ENCODE results near the gene PBX3. TPM values are rescaled to one million over a fixed set of nuclear protein-coding genes. Genes with fewer than 3 reads are reported as not detected.

Gene PBX3
- total RNA-seq, 4 donors from 2014 or later = 7.7 to 83.3 (median 12.1) TPM

DNA sequence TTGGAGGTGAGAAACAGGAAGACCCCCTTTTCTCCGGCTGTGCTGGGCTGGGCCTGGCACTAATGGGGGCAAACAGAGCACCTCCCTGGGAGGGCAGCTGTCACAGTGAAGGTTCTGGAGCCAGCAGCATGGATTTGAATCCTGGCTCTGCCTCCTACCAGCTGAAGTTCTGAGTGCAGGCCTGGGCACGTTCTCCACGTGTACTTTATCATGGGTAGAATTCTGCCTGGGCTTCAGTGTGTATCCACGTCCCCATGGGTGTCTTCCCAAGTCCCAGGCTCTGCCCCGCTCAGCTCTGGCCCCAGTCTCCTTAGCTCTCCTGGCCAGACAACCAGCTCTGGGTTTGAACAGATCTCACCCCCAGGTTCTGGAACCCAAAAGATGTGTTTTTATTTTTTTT, 223.2 kb downstream of the PBX3 start:
- H3K27ac ChIP-seq = no peak overlapping the region
- TF ChIP-seq CTCF (IDR thresholded peaks at IDR 0.05) (no peak), POLR2A (IDR thresholded peaks at IDR 0.05) (no peak)
- no peak overlapping the region for H3K4me3 ChIP-seq
- no peaks in the 10 kb centered on the region for H3K27me3 ChIP-seq
- no peaks in the 10 kb centered on the region for H3K4me1 ChIP-seq
- DNase-seq = peak in 1 of 3 donors; percentile 11
- no peaks in the 10 kb centered on the region for H3K36me3 ChIP-seq
- no peaks in the 10 kb centered on the region for H3K9me3 ChIP-seq

DNA sequence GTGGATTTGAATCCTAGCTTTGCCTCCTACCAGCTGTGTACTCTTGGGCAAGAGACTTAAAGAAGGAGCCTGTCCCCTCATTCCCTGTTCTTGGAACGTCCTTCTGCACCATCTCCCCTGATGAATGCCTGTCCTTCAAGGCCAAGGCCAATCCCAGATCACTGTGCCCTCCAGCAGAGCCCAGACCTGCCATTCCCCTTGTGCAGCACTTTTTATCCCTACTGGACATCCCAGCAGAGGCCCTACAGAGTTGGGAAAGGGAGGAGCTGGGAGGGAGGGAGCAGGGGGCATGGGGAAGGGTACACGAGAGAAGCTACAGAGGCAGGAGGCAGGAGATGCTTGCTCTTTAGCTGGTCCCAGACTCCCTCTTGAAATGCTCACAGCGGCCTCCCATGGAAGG, 223.9 kb downstream of the PBX3 start:
- TF ChIP-seq POLR2A (IDR thresholded peaks at IDR 0.05) = no peak
- no peak for TF ChIP-seq CTCF (IDR thresholded peaks at IDR 0.05)
- Histone ChIP-seq H3K27ac (no peak overlapping the region), H3K4me1 (no peaks in the 10 kb centered on the region), H3K4me3 (no peak overlapping the region), H3K27me3 (no peaks in the 10 kb centered on the region), H3K9me3 (no peaks in the 10 kb centered on the region), H3K36me3 (no peaks in the 10 kb centered on the region)
- DNase-seq = peak in 1 of 3 donors; percentile 3

- Histone ChIP-seq H3K27me3 (no peaks in the 10 kb centered on the region), H3K4me3 (no peak overlapping the region), H3K27ac (no peak overlapping the region), H3K4me1 (no peaks in the 10 kb centered on the region), H3K9me3 (no peaks in the 10 kb centered on the region), H3K36me3 (no peaks in the 10 kb centered on the region)
- DNase-seq = peak in 1 of 3 donors; percentile 9
- TF ChIP-seq POLR2A (IDR thresholded peaks at IDR 0.05) (no peak), CTCF (IDR thresholded peaks at IDR 0.05) (no peak)
These were observed 225.0 kb downstream of the PBX3 start for GRCh38 chr9:125972012-125972729.

DNA sequence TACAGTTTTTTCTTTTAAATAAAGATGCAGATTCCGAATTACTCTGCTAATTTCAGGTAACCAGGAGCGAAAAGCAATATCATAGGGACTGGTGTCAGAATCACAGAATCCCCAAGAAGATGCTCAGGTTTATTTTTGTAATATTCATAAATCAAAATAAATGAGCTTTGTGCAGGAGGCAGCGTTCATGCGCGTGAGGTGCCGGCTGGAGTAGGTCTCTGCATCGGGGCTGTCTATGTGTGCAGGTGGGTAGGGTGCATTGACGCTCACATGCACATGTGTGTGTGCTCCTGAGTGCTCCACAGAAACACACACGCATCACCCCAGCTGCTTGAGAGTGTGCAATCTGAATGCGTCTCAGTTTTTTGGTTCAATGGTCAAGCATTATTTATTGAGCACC, 226.4 kb downstream of the PBX3 start:
- no peaks in the 10 kb centered on the region for H3K27me3 ChIP-seq
- no peak for DNase-seq
- H3K4me1 ChIP-seq = no peaks in the 10 kb centered on the region
- H3K27ac ChIP-seq = no peak overlapping the region
- H3K9me3 ChIP-seq = no peaks in the 10 kb centered on the region
- H3K36me3 ChIP-seq = no peaks in the 10 kb centered on the region
- no peak overlapping the region for H3K4me3 ChIP-seq
- no peak for TF ChIP-seq POLR2A (IDR thresholded peaks at IDR 0.05)

GRCh38 chr9:125974705-125975104, 227.5 kb downstream of the PBX3 start:
- peaks cover 0 to 5% (median 0%) of the 10 kb centered on the region in 4 donors for H3K9me3 ChIP-seq
- no peak overlapping the region for H3K4me3 ChIP-seq
- H3K36me3 ChIP-seq = no peaks in the 10 kb centered on the region
- no peaks in the 10 kb centered on the region for H3K4me1 ChIP-seq
- TF ChIP-seq CTCF (IDR thresholded peaks at IDR 0.05) = no peak
- TF ChIP-seq POLR2A (IDR thresholded peaks at IDR 0.05) = no peak
- no peak overlapping the region for H3K27ac ChIP-seq
- DNase-seq = no peak
- no peaks in the 10 kb centered on the region for H3K27me3 ChIP-seq

GRCh38 chr9:125977223-125977622, 230.1 kb downstream of the PBX3 start:
- no peaks in the 10 kb centered on the region for H3K27me3 ChIP-seq
- no peak for DNase-seq
- no peaks in the 10 kb centered on the region for H3K36me3 ChIP-seq
- no peak for TF ChIP-seq CTCF (IDR thresholded peaks at IDR 0.05)
- no peak for TF ChIP-seq POLR2A (IDR thresholded peaks at IDR 0.05)
- H3K27ac ChIP-seq = no peak overlapping the region
- H3K4me1 ChIP-seq = no peaks in the 10 kb centered on the region
- H3K9me3 ChIP-seq = peaks cover 0 to 6% (median 2%) of the 10 kb centered on the region in 4 donors
- H3K4me3 ChIP-seq = no peak overlapping the region
